Activated CD8-positive, alpha-beta memory T cell treated with anti-CD3 and anti-CD28 coated beads, Interleukin-2, amount 50 U/mL, for 1 hour (primary cell): Measurements from ENCODE around the gene ZNF428.

Source experiments
- DNase-seq: peaks from one replicate; pipeline ENCODE4 v3.0.0-alpha.2; 2020; ENCODE audit errors: extremely low read depth

Gene ZNF428

DNA sequence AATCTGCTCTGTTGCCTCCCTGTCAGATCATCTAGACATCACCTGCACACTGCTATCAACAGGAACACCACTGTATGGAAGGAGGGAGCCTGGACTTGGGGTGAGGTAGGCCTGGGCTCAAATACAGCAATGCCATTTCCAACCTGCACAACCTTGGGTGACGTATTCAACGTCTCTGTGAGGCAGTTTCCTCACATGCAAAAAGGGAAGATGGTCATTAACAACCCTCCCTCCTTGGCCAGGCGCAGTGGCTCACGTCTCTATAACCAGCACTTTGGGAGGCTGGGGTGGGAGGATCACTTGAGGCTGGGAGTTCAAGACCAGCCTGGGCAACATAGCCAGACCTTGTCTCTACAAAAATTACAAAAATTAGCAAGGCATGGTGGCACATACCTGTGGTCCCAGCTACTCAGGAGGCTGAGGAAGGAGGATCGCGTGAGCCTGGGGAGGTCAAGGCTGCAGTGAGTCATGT is 57.2 kb downstream of the ZNF428 start:
- DNase-seq: no peak

DNA sequence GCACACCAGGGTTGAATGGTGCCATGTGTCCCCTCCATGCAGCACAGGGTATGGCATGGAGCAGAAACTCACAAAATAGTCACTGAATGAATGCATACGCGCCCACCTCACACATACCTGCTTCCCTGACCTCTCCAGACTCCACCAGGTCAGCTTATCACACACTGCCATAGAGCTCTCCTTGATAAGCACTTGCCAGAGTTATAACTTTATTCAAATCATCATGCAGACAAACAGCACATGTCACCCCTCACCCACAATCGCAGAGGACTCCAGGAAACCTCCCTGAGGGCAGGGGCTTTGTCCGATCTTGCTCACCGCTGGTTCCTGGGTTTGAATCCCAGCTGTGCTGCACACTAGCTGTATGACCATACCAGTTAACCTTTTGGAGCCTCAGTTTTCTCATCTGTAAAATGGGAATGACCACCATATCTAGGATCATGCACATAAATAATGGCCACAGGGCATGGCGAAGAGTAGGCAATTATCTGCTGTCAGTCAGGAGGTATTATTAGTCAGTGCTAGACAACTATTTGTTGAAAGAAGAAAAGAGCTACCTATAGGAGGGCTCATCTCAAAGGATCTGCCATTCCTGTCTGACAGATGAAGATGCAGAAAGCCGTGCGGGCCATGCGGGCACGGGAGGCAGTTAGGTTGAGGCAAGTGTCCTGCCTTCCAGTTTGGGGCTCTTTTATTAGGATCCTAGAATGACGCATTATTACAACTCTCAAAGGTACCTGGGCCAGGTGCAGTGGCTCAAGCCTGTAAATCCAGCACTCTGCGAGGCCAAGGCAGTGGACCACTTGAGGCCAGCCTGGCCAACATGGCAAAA is 58.1 kb downstream of the ZNF428 start:
- no peak for DNase-seq

DNA sequence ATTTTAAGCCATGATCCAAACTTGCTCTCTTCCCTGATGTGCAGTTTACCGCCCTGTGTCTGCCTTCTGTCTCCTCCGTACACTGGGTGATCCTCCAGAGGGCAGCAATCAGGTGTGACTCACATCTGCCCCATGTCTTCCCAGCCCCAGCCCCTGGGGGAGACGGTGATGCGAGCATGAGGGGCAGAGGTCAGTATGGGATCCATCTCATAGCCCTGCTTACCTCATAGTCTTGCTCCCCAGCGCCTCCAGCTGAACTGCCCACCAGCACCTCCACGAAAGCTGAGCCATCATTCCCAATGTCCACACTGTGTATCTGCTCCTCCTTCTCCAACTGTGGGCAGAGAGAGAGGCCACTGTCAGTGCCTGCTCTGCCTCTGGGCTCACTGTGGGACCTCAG is 58.7 kb downstream of the ZNF428 start:
- no peak for DNase-seq
